Renal cortical epithelial cell (primary cell): Measurements from ENCODE around the gene VEGFC. TPM values are rescaled to one million over a fixed set of nuclear protein-coding genes. Genes with fewer than 3 reads are reported as not detected.

ENCODE experiments used
- DNase-seq: peaks from one replicate; pipeline ENCODE4 v3.0.0-alpha.2; 2011; ENCODE audit warnings: low read depth
- total RNA-seq: library from RNA; depleted of rRNA; stranded (reverse); fragments of >200 nt; gene quantifications from 2 replicates; pipeline ENCODE4 v1.2.3, GENCODE V29; 2014

VEGFC gene, protein sequence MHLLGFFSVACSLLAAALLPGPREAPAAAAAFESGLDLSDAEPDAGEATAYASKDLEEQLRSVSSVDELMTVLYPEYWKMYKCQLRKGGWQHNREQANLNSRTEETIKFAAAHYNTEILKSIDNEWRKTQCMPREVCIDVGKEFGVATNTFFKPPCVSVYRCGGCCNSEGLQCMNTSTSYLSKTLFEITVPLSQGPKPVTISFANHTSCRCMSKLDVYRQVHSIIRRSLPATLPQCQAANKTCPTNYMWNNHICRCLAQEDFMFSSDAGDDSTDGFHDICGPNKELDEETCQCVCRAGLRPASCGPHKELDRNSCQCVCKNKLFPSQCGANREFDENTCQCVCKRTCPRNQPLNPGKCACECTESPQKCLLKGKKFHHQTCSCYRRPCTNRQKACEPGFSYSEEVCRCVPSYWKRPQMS
- 2.6 and 7.8 TPM in 2 replicates for total RNA-seq

DNA sequence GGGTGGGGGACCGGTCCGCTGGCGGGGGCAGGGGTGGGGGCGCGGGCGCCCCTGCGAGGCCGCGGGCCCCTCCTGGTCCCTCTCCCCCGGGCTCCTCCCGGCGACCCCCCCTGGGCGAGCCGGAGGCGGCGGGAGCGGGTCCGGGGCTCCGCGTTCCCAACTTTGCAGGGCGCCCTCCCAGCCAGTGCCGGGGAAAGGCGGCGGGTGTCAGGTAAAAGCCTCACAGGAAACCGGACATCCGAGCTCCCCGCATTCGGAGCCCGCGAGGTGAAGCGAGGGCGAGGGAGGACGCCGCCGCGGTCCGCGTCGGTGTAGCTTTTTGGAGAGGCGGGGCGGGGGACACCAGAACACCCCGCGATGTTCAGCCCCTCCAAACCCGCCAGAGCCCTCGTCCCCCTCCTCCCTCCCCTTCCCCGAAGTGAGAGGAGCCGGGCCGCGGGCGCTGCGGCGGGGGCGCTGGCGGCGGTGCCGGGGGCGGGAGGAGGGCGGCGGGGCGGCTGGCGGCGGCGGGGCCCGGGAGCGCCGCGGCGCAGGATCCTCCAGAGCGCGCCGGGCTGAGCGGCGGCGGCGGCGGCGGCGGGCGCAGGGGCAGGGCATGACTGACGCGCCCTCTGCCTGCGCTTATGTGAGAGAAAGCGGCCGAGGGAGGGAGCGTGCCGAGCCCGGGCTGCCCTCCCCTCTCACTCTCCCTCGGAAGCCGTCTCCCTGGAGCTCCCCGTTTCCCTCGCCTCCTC, at the start of gene VEGFC:
Gene VEGFC (minus strand): TSS at position 597 of the 734 bp plus-strand sequence. CDS start 611 bp downstream, outside the sequence.
- no peak for DNase-seq

DNA sequence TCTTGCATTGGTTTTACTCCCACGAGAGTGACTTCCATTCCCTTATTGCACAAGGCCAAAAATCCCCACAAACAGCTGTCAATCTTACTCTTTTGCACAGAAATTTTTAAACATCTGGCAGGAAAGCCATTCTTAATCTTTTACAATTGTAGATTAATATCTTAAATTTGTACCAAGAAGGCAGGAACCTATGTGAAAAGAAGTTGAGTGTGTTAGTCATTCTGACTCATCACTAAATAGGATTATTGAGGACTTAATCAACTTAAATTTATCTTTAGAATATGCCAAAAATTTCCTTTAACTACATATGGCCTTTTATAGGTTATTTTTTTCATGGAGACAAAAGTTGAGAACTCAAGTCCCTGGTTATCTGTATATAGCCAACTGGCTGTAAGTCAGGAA, 49.0 kb upstream of the VEGFC start:
- DNase-seq: peak; percentile 43

DNA sequence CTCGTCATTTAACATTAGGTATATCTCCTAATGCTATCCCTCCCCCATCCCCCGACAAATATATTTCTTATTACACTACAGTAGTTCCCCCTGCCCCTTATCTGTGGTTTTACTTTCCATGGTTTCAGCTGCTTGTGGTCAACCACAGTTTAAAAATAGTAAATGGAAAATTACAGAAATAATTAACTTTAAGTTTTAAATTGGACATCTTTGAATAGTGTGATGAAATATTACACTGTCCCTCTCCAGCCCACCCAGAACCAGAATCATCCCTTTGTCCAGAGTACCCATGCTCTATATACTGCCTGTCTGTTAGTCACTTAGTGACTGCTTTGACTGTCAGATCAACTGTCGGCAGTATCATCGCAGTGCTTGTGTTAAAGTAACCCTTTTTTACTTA, 47.4 kb upstream of the VEGFC start:
- peak; percentile 49 for DNase-seq

DNA sequence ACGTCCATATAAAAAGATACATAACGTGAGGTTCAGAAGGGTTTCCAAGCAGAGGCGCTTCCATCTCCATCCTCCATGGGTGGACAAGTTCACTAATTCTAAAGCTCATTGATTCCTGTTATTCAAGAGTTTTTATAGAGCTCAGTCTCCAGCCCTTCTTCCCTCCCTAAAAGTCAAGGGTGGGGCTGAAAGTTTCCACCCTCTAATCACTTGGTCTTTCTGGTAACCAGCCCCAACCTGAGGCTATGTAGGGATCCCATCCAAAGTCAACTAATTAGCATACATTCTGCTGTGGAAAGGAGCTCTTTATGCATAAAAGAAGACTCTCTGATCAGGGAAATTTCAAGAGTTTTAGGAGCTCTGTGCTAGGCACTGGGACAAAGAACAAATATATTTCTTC, 46.9 kb upstream of the VEGFC start:
- DNase-seq: no peak

DNA sequence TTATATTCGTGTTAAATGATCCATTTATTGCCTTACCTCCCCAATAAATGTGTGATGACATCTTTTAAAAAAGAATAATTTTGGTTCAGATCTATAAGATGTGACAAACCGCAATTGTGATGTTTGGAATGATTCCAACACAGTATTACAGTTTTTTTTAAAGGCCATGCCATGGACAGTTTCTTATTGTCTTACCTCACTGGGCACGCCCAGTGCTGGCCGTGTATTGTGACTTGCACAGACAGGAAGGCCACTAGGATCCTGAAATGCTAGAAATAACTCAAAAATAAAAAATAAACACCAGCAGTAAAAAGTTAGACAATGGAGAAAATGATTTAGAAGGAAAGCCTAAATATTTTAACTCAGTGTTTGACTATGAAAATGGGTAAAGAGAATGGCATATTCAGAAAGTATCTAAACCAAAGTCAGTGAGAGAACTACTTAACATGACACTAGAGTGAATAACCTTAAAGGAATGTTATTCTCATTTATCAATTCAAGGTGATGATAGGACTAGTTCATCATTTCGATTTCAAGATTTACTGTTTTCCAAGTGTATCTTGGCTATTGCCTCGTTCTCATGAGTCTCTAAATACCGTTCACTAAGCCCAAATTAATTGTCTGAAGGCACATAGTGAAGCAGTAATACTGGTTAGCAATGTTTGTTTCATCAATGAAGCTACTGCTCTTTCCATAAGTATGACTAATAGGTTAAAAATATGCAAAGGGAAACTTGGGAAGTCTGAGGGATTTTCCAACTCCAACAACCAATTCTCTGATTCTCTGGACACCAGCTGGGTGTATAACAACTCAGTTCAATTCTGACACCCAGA, 46.1 kb upstream of the VEGFC start:
- peak; percentile 79 for DNase-seq

DNA sequence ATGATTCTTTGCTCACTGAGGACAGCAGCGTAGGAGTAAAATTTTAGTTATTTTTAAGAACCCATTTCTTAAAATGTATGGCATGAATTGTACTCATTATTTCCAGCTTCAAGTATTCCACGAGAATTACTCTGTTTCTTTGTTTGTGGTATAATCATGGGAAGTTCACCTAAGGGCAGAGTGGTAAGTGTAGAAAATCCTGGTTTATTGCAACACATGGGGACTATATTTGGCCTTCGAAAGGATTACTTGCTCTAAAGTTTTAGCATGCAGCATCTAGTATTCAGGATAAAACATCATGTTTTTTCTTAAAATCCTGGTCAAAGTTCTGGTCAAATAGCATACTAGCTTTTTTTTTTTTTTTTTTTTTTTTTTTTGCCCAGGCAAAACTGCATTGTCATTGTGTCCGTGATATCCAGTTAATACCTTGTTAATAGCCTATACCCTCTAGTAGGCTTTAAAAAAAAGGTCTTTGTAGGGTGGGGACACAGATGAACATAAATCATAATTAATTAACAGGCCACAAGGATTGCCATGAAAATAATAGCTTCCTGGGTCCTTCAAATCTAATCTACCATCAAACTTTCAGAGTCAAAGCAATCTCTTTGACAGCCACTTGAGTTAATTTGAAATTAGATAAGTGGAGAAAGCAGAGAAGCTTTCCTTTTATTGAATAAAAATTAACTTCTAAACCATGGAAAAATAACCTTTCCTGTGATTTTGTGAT, 44.6 kb upstream of the VEGFC start:
- peak; percentile 51 for DNase-seq

DNA sequence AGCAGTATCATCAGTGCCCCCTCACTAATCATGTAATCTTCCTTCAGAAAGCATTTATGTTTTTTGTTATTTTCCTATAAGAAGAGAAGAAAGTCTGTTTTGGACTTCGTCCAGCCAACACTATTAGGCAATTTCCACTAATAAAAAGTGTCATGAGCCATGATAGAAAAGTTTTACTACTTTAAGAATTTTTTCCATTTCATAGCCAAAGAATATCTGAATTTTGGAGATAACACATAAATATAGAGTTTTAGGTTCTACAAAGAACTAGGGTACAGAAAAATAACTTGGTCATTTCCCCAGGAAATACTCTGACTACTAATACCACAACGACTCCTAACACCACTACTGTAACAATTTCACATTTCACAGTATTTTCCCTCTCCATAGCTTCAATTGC, 41.8 kb upstream of the VEGFC start:
- no peak for DNase-seq

DNA sequence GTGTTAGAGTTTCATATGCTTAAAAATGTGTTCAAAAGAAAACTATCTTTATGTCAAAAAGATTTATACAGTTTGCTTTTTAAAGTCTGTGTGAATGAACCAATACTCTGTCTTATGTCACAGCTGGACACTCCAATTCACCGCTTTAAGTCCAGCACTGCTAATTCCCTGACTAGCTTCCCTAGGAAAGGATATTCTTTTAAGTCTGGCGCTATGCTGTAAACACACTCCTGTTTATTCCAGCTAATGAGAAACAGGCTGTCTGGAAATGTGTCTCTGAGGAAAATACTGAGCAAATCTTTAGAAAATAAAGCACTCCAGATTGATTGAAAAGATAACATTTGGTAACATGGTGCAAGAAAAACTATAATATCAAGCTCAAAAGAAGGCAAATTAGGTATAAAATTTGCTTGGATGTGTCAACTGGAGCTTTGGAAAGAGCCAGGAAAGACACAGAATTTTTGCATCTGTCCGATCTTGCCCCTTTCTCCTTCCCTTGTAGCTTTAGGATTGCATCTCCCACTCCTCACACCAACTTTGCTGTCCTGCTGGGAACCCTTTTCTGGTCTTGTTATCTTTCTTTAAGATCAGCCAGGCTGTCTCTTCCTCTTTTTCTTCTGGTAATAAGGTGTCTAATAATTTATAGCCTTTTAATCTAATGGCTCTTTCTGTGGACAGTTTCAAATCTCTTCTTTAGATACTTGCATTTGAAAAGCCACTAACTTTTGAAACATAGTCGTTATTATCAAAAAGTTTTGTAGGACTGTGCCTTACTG, 40.9 kb upstream of the VEGFC start:
- DNase-seq: no peak

DNA sequence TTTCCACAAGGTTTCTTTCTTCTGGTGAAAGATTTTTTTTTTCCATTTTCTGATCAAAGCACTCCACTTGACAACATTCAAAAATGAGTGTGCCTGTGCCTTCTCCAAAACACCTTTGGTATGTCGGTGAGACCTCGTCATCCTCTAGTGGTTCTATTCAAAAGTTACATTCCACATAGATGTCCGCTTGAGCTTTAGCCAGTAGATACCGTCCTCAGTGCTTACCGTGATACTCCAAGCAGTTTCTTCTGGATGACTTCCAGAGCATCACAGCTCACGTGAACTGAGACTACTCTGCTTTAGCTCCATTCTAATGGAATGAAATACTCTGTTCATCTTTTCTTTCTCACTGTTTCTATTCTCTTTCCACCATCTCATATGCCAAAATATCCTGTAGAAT, 38.2 kb upstream of the VEGFC start:
- DNase-seq: no peak

DNA sequence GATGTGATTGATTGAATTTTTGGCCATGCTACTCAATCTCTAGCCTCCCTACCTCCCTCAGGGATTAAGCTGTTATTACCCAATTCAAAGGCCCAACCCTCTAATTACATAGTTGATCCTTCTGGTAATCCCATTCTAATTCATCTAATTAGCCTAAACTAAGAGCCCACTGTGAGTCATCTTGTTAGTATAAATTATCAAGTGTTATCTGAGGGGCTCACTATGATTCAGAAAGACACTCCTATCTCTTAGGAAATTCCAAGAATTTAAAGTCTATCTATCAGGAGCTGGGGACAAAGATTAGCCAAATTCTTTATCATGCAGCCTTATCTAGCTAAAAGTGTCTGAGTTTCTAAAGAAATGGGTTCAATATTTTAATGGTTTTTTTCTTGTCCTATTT, 32.9 kb upstream of the VEGFC start:
- no peak for DNase-seq

DNA sequence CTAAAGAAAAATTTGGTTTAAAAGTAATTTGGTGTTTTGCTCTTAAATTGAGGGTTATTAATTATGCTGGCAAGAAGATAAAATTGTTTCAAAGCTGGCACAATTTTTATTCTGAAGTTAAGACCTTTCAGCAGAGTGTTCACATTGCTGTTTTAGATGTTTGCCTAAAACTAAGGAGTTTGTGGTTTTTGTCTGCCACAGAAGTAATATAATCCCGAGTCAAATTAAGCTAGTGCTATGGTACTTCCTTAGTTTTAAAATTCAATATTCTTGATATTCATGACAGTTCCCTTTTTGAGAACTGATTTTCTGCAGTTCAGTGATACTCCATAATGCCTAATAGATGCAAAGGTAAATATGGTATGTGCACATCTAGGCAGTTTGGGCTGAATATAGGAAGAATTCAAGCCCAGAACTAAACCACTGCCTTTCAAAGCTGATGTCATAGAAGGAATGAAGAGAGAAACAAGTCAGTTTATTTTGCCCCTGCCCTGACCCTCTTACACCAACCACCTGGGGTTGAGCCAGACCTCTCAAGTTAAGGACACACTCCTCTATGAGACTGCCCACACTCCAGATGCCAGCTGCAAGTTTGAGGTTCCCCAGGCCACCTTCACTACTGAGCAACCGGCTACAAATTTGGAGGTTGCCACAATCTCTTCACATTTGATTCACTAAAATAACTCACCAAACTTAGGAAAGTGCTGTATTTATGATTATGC, 32.1 kb upstream of the VEGFC start:
- no peak for DNase-seq

DNA sequence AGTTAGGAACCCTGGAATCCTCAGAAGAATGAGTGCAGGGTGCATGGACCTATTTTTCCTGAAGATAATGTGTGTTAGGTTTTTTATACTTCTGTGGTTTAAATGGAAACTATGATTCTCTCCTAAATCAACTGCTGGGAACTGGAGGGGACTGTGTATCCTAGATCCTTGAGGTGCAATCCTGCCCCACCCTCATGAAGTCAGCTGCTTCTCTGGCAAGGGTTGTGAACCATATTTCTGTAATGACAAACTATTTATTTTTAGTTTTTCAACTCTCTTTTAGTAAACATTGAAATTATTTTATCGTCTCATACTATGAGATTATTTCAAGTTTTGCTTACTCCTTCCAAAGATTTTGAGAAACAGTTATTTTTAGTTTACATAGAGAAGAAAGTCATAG, 25.8 kb upstream of the VEGFC start:
- no peak for DNase-seq

DNA sequence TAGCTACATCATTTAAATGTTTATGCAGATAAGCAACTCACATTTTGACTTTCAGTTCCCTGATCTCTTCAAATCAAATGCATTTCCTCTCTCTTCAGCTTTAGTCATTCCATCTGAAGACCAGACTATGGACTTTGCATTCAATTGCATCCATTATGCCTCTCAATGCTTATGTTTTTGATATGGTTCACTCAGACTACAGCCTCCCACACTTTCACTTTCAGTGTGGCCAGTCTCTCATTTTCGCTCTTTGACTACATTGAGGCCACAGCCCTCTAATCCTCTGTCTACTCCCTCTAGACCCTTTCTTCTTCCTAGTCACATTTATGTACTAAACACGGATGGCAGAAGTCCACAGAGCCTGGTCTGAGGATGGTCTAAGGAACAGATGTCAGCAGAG, 24.5 kb upstream of the VEGFC start:
- no peak for DNase-seq

DNA sequence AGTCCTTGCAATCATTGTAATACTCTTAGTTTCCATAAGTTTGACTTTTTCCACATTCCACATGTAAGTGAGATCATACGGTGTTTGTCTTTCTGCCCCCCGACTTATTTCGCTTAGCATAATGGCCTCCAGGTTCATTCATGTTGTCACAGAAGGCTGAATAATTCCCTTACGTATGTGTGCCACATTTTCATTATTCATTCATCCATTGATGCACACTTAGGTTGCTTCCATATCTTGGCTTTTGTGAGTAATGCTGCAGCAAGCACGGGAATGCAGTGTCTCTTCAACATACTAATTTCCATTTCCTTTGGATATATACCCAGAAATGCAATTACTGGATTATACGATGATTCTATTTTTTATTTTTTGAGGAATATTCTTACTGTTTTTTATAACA, 22.0 kb upstream of the VEGFC start:
- no peak for DNase-seq

DNA sequence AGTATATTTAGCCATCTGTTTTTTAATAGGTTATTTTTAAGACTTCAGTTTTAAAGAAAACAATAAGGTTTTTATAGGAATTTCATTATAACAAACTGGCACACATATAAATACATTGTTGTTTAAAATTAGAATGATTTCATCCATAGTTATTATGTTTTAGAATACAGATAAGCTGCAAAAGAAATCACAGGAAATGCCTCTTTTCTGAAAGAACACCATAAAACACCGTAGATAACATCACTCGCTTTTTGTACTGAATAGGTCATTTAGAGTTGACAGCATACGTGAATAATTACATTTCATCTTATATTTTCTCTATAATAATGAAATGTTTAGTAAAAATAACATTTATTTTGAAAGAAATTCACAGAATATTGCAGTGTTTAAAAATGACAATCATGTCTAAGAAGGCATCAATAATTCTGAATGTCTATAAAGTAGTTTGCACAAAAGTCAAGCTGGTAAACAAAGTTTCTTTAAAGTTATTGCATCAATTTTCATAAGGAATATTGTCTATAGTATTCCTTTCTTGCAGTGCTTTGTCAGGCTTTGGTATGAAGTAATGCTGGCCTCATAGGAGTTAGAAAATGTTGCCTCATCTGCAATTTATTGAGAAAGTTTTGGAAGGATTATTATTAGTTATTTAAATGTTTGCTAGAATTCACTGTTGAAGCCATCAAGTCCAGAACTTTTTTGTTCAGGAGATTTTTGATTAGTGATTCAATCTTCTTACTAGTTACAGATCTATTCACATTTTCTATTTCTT, 17.9 kb upstream of the VEGFC start:
- no peak for DNase-seq

DNA sequence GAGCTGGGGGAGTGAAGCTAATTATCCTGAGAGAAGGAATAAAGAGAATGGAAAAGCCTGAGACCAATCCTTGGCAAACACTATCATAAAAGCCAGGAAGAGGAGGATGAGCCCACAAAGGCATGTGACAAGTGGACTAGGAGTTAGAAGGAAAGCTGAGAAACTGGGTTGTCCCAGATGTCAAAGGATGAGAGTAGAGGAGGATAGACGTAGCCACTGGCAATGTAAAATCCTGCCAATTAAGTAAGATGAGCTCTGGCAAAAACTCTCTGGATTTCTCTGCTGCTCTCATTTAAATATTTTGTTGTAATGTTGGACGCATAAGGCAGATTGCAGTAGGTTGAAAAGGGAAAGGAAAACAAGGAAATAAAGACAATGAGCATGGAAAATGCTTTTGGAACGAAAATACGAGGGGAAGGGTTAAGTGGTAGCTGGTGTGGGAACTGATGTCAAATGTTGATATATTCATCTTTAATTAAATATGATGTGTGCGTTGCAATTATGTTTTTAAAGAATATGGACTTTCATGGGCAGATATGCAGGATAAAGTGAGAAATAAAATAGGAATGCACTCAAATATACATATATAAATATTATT, 14.2 kb upstream of the VEGFC start:
- no peak for DNase-seq

DNA sequence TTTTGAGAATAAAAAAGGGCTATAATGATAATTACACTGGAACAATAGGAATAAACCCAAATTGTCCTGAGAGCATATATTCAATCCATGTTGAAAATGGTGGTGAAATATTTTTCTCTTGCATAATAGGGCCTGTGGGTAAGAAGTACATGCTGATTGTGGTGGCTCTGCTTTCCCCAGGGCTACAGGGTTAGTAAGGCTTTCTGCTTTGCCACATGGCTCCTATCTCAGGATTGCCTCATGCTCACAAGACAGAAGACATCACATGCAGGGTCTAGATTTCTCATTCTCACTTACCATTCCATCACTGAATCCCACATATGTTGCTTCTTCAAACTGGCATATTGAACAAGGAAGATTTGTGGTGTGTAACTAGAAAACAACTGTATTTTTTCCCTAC, 12.4 kb upstream of the VEGFC start:
- DNase-seq: peak; percentile 39

DNA sequence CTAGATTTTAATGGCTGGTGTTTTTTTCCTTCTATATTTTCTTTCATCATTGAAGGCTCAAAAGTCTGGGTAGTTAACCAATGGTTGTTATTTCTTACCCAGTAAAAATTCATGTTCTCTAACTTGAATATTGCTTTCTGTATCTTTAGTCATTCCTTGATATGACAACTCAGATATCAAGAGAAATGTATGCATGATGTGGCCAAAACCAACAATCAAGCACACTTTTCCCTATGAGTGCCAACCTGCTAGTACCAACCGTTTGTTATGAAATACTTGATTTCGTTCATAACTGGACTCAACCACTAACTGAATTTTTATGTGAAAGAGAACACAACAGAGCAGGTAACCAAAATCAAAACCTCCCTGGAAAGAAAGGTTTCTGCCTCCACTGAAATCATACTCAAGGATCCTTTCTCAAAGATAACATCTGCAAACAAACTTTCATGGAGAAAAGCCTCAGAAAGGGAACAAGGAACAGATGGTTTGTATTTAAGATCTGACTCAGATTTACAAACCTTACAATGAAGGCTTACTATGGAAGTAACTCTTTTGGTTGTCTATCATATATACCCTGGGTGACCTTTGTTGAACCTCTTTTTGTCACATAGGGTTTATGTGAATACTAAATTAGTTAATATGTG, 8.3 kb upstream of the VEGFC start:
- no peak for DNase-seq

DNA sequence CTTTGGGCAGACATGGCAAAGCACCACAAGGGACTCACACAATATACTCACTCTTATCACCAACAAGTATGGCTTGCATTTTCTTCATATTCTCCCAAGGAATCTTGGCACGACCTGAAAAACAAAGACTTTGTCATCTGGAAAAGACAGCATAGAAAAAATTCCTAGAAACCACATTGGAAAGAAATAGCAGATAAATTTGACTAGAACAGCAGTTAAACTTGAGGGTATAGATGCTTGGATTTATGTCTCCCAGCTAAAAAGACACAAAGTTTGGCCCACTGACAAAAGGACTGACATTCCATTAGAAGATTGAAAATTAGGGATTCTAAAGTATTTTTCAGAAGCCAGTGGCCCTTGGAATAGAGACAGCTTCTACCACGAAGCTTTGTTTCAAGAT, 6.9 kb upstream of the VEGFC start:
- no peak for DNase-seq
